Measurements from ENCODE around the gene TRAPPC2.

TRAPPC2 gene

DNA sequence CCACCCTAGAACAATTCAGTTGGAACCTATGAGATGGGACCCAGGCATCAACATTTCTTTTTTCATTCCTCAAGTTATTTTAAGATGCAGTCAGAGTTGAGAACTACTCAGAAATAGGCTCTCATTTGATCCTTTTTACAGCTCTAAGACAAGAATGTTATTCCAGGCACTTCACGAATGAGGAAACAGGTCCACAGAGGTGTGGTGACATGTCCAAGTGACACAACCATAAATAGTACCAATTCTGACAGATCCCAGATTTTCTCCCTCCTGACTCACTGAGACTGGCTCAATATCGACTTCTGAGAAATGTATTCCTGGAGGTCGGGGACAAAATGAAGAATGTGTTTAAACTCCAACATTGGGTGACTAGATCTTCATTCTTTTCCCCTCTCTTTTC, 70.4 kb downstream of the TRAPPC2 start:
- DNase-seq: no peak

DNA sequence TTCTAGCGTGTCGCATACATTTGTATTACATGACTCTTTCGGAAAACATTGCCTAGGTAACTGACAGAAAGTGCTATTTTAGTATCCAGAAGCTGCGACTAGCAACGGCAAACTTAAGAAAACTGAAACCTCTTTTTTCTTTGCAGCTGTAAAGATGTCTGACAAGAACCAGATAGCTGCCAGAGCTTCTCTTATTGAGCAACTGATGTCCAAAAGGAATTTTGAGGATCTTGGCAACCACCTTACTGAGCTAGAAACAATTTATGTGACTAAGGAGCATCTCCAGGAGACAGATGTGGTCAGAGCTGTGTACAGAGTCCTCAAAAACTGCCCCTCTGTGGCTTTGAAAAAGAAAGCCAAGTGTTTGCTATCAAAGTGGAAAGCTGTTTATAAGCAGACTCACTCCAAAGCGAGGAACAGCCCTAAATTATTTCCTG, 72.0 kb downstream of the TRAPPC2 start:
- no peak for DNase-seq

Measured in activated CD8-positive, alpha-beta memory T cell treated with anti-CD3 and anti-CD28 coated beads, Interleukin-2, amount 50 U/mL, for 4 hours (primary cell).